HUES48 (cell line): ENCODE data around the gene HKDC1.

Experiments used
- H3K27ac ChIP-seq: one replicate; pipeline ENCODE4 v1.7.0; 2013; ENCODE audit warnings: low read depth, low read length, inconsistent platforms
- H3K27me3 ChIP-seq: 2 replicates; pipeline ENCODE4 v1.6.1; 2013; ENCODE audit warnings: mild to moderate bottlenecking, low read length; ENCODE audit not compliant: control insufficient read depth, insufficient read depth
- H3K36me3 ChIP-seq: 2 replicates; pipeline ENCODE4 v1.6.1; 2013; ENCODE audit warnings: low read length; ENCODE audit not compliant: control insufficient read depth, insufficient read depth
- H3K4me1 ChIP-seq: 2 replicates; pipeline ENCODE4 v1.6.1; 2013; ENCODE audit warnings: mild to moderate bottlenecking, low read length; ENCODE audit not compliant: control insufficient read depth, insufficient read depth
- H3K4me3 ChIP-seq: 2 replicates; pipeline ENCODE4 v1.5.1; 2013; ENCODE audit warnings: mild to moderate bottlenecking, low read depth, low read length
- H3K9ac ChIP-seq: 2 replicates; pipeline ENCODE4 v1.6.1; 2013; ENCODE audit warnings: mild to moderate bottlenecking, low read depth, low read length, moderate library complexity
- H3K9me3 ChIP-seq: 2 replicates; pipeline ENCODE4 v1.6.1; 2013; ENCODE audit warnings: low read length; ENCODE audit not compliant: control insufficient read depth, insufficient read depth

Gene HKDC1

DNA sequence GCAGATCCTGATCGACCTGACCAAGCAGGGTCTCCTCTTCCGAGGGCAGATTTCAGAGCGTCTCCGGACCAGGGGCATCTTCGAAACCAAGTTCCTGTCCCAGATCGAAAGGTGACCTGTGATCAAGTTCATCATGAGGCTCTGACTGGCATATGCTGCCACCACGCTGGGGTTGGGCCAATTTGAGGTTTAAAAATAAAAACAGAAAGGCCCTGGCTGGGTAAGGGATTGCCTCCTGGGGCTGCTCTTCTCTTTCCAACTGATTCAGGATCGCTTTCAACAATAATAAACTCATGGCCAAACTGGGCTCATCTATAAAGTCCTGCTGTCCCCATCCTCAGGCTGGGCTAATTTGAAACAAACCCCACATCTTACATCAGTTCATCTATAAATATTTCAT lies 41.1 kb downstream of the HKDC1 start:
- no peaks in the 10 kb centered on the region for H3K4me1 ChIP-seq
- H3K36me3 ChIP-seq = no peaks in the 10 kb centered on the region
- H3K27me3 ChIP-seq = no peaks in the 10 kb centered on the region
- no peaks in the 10 kb centered on the region for H3K9me3 ChIP-seq
- no peak overlapping the region for H3K9ac ChIP-seq
- H3K4me3 ChIP-seq = no peak overlapping the region
- no peak overlapping the region for H3K27ac ChIP-seq

DNA sequence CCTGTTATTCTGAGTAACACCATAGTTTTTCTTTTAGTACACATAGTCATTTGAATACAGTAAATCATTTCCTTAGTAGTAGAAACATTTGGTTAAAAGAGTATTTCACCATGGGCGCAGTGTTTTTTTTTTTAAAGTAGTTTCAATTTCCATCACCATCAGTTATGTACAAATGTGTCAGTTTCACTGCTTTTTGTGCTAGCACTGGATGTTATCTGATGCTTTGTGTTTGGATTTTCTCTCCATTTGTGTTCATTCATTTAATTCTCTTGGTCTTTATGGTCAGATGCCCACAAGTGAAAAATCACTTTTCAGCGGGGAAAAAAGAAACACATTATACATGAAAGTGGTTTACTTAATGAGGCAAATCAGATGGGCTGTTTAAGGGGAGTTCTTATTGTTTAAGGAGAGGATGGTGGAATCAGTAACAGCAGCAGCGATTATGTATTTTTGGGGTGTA lies 42.2 kb downstream of the HKDC1 start:
- Histone ChIP-seq H3K4me3 (no peak overlapping the region), H3K27me3 (no peaks in the 10 kb centered on the region), H3K9me3 (no peaks in the 10 kb centered on the region), H3K9ac (no peak overlapping the region), H3K36me3 (no peaks in the 10 kb centered on the region), H3K27ac (no peak overlapping the region), H3K4me1 (peaks cover 4% of the 10 kb centered on the region)

DNA sequence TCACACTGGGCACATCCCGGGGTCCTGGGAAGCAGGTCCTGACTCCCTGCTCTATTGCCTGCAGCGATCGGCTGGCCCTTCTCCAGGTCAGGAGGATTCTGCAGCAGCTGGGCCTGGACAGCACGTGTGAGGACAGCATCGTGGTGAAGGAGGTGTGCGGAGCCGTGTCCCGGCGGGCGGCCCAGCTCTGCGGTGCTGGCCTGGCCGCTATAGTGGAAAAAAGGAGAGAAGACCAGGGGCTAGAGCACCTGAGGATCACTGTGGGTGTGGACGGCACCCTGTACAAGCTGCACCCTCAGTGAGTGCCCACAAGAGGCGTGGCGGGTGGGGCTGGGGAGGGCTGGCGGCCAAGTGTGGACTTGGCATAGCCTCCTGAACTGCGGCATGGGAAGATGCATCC lies 45.4 kb downstream of the HKDC1 start:
- Histone ChIP-seq H3K9me3 (no peaks in the 10 kb centered on the region), H3K27ac (no peak overlapping the region), H3K4me1 (peaks cover 4% of the 10 kb centered on the region), H3K27me3 (no peaks in the 10 kb centered on the region), H3K36me3 (no peaks in the 10 kb centered on the region), H3K9ac (no peak overlapping the region), H3K4me3 (no peak overlapping the region)

DNA sequence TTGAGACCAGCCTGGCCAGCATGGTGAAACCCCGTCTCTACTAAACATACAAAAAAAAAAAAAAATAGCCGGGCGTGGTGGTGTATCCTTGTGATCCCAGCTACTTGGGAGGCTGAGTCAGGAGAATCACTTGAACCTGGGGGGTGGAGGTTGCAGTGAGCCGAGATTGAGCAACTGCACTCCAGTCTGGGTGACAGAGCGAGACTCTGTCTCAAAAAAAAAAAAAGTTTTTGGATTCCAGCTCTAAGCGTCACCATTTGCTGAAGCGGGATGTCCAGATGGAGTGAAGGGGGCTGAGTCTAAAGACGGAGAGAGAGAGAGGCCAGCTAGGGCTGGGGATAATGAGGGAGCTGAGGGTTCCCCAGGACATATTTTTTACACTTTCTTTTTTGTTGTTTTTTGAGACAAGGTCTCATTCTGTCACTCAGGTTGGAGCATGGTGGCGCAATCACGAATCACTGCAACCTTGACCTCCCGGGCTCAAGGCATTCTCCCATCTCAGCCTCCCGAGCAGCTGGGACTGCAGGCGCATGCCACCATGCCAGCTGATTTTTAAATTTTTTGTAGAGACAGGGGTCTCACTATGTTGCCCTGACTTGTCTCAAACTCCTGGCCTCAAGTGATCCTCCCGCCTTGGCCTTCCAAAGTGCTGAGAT lies 48.8 kb downstream of the HKDC1 start:
- Histone ChIP-seq H3K4me1 (peaks cover 4% of the 10 kb centered on the region), H3K4me3 (no peak overlapping the region), H3K9me3 (no peaks in the 10 kb centered on the region), H3K27ac (no peak overlapping the region), H3K9ac (no peak overlapping the region), H3K36me3 (no peaks in the 10 kb centered on the region), H3K27me3 (no peaks in the 10 kb centered on the region)

DNA sequence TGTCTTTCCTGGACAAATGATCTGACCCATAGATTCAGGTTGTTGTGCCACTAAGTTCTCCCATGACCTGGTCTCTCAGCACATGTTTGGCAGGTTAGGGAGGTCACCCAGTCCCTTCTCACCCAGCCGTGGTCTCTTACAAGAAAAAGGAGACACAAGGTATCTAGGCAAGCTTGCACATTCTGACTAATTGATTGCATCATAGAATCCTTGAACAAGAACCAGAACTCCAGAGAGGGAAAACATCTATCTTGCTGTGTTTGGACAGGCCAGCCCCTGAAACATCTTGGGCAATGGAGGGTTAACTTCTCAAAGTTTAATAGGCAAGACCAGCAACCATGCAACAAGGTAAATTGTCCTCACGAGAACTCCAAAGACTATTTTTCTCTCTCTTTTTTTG lies 49.6 kb downstream of the HKDC1 start:
- no peak overlapping the region for H3K9ac ChIP-seq
- H3K4me3 ChIP-seq = no peak overlapping the region
- no peaks in the 10 kb centered on the region for H3K36me3 ChIP-seq
- H3K9me3 ChIP-seq = no peaks in the 10 kb centered on the region
- H3K27ac ChIP-seq = no peak overlapping the region
- no peaks in the 10 kb centered on the region for H3K27me3 ChIP-seq
- H3K4me1 ChIP-seq = peaks cover 4% of the 10 kb centered on the region

DNA sequence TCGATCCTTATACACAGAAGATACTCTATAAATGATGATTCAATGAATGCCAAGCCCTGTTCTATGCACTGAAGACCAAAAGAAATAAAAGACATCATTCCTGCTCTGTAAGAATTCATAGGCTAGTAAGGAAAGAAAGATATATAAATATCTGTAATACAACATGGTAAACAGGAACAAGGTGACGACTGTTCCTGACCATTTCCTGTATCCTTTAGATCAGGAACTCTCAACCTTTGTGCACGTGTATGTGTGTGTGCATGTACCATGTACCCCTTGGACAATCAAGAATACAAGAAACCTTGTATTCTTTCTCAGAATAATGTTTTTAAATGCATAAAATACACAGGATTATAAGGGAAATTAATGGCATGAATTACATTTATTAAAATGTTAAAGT lies 50.9 kb downstream of the HKDC1 start:
- H3K9me3 ChIP-seq = no peaks in the 10 kb centered on the region
- H3K4me3 ChIP-seq = no peak overlapping the region
- H3K36me3 ChIP-seq = no peaks in the 10 kb centered on the region
- H3K27ac ChIP-seq = no peak overlapping the region
- peaks cover 4% of the 10 kb centered on the region for H3K4me1 ChIP-seq
- no peak overlapping the region for H3K9ac ChIP-seq
- H3K27me3 ChIP-seq = no peaks in the 10 kb centered on the region

DNA sequence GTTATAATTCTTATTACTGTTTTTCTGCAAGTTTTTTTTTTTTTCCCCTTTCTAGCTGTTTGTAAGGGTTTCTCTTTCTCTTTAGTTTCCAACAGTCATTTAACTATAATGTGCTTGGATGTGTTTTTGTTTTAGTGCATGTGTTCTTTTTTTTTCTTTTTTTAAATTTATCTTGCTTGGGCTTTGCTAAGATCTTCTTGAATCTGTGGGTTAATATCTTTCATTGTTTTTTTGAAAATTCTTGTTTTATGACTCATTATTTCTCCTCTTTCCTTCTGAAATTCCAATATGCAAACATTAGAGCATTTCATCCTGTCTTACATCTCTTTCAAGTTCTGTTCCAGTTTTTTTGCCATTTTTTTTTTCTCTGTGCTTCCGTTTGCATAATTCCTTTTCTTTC lies 52.5 kb downstream of the HKDC1 start:
- Histone ChIP-seq H3K9ac (no peak overlapping the region), H3K4me3 (no peak overlapping the region), H3K27ac (no peak overlapping the region), H3K27me3 (no peaks in the 10 kb centered on the region), H3K36me3 (no peaks in the 10 kb centered on the region), H3K4me1 (no peaks in the 10 kb centered on the region), H3K9me3 (no peaks in the 10 kb centered on the region)

DNA sequence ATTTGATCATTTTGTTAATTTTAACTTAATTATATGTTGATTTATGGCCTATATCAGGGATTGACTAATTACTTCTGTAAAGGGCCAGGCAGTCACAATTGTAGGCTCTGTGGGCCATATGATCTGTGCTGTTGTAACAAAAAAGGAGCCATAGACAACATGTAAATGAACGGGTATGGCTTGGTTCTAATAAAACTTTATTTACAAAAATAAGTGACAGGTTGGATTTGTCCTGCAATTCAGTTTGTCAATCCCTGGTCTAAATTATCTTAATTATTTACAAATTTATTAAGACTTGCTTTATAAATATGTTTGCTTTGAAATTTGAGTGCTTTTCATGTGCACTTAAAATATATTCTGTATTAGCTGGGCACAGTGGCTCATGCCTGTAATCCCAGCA lies 55.3 kb downstream of the HKDC1 start:
- no peaks in the 10 kb centered on the region for H3K36me3 ChIP-seq
- H3K4me3 ChIP-seq = no peak overlapping the region
- peaks cover 8% of the 10 kb centered on the region for H3K4me1 ChIP-seq
- no peaks in the 10 kb centered on the region for H3K27me3 ChIP-seq
- H3K9ac ChIP-seq = no peak overlapping the region
- H3K9me3 ChIP-seq = no peaks in the 10 kb centered on the region
- H3K27ac ChIP-seq = no peak overlapping the region

DNA sequence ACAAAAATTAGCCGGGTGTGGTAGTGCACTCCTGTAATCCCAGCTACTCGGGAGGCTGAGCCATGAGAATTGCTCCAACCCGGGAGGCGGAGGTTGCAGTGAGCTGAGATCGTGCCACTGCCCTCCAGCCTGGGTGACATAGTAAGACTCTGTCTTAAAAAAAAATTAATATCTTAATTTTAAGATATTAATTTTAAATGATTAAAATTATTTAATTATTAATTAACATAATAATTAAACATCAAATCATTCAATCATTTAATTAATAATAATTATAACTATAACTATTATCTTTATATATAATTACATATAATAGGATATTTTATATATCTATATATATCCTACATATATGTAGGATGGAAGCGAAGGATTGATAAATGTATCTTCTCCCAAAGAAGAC lies 56.4 kb downstream of the HKDC1 start:
- Histone ChIP-seq H3K27ac (no peak overlapping the region), H3K4me3 (no peak overlapping the region), H3K27me3 (no peaks in the 10 kb centered on the region), H3K9ac (no peak overlapping the region), H3K9me3 (no peaks in the 10 kb centered on the region), H3K36me3 (no peaks in the 10 kb centered on the region), H3K4me1 (peaks cover 8% of the 10 kb centered on the region)

DNA sequence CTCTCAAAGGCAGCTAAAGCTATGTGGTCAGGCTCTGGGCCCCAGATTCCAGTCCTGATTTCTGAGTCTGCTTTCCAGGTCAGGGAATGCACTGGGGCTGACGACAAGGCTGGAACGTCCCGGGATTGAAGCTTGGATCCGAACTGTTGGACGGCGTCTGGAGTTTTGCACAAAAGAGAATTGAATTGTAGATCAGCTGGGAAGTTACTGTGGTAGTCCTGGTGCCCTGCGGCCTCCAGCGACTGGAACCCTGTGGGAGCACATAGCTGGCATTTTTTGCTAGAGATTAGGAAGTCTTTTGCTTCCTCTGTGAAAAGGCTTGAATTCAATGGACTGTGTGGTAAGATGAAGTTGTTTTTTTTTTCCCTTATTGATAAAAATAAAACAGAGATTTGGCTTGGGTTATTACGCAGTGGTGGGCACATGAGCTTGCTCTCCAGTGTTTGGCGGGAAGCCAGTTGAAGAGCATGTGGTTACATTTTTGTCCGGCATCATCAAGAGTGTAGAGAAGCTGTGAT lies 58.4 kb downstream of the HKDC1 start, which contains the start of gene HK1:
TSS of gene HK1 (plus strand) at position 51 of the 518 bp plus-strand sequence.
- no peak within 1 kb of the TSS for H3K9ac ChIP-seq
- no peak within 1 kb of the TSS for H3K27ac ChIP-seq
- no peak within 1 kb of the TSS for H3K4me3 ChIP-seq
- H3K4me1 ChIP-seq = peaks cover 8% of the 10 kb centered on the region
- H3K27me3 ChIP-seq = no peaks in the 10 kb centered on the region
- no peaks in the 10 kb centered on the region for H3K9me3 ChIP-seq
- H3K36me3 ChIP-seq = no peaks in the 10 kb centered on the region

DNA sequence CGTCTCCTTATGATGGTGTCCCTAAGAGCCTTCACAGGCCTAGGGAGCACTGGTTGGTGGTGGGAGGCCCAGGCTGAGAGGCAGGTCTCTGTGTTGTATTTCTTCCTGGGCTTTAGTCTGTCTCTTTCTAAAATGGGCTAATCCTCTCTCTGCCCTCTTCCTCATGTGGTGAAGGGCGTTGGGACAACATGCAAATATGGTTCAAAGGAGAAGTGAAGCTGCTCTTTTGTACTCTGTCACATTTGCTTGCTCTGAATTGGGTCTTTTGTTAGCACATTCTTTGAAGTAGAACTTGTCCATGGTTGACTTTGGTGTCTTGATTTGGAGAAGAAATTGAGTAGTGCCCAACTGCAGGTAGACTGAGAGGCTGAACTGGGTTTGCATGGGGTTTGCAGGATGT lies 59.0 kb downstream of the HKDC1 start:
- no peaks in the 10 kb centered on the region for H3K27me3 ChIP-seq
- H3K27ac ChIP-seq = no peak overlapping the region
- no peak overlapping the region for H3K9ac ChIP-seq

More for the DNA sequence above, 59.0 kb downstream of the HKDC1 start:
- no peak overlapping the region for H3K4me3 ChIP-seq
- no peaks in the 10 kb centered on the region for H3K36me3 ChIP-seq
- peaks cover 8% of the 10 kb centered on the region for H3K4me1 ChIP-seq
- no peaks in the 10 kb centered on the region for H3K9me3 ChIP-seq
